Activated naive CD4-positive, alpha-beta T cell treated with anti-CD3 and anti-CD28 coated beads, Interleukin-2, amount 50 U/mL, for 72 hours (primary cell): Measurements from ENCODE around the gene ARMC7. TPM values are rescaled to one million over a fixed set of nuclear protein-coding genes. Genes with fewer than 3 reads are reported as not detected.
"Not testable (repeated sequence)": the region's sequence is repeated elsewhere in the genome, so short reads cannot be mapped to it uniquely, and the experiment has no call there.

Experiments used
- ATAC-seq, 2 donors: fragments of 150-1000 bp; cut with Tn5 transposase; 2 replicates each; pipeline ENCODE4 v1.10.0; 2021; ENCODE audit warnings: mild to moderate bottlenecking in 2 of 2, moderate library complexity in 2 of 2
- DNase-seq, 2 donors: peaks; one replicate each; pipeline ENCODE4 v3.0.0; 2021 to 2022; ENCODE audit warnings: low spot score in 2 of 2
- H3K27ac Mint-ChIP-seq, 2 donors: one replicate each; pipeline ENCODE4 v1.8.0; 2022; ENCODE audit warnings: mild to moderate bottlenecking in 2 of 2, mixed read lengths in 2 of 2
- H3K36me3 Mint-ChIP-seq, 2 donors: one replicate each; pipeline ENCODE4 v1.8.0; 2022; ENCODE audit warnings: mixed read lengths in 2 of 2
- H3K9me3 Mint-ChIP-seq, 2 donors: one replicate each; pipeline ENCODE4 v1.8.0; 2022; ENCODE audit warnings: mixed read lengths in 2 of 2
- total RNA-seq, 2 donors: library from RNA; stranded (reverse); gene quantifications; one replicate each; pipeline ENCODE4 v1.2.3, GENCODE V29; 2022

The ARMC7 gene
- total RNA-seq, 2 donors from 2014 or later: 7.0 to 9.9 TPM

DNA sequence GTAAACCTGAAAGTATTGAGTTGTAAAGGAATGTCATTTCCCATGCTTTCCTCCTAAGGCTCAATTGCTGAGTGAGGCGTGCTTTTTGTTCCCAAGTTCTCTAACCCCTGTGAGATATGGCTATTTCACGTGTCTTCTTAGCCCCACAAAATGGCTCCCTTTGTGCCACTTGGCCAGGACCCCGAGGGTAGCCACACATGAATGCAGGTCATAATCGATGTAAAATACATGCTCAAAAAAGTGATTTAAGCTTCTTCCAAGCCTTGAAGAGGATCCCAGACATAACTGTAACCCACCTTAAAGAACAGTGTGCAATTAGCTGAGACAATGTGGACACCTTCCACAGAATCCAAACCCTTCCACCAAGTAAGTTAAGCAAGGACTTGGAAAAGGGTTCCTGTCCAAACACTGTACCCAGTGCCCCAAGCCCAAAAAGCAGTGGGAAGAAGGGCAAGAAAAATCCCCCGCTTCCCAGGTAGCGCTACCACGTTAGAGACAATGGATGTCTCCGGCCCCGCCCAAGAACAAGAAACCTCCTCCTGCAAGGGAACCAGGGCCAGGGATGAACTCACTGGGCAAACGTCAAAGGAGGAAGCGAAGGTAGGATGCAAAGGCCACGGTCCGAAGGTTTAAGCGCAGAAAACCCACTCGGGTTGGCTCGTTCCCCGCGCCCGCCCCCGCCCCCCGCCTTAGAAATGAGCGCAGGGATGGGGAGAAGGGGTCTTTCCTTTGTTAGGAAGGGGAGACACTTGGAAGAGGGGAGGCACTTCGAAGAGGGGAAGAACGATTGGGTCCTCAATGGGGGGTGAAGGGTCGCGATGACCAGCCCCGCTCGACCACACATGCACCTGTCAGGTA is 43.4 kb downstream of the ARMC7 start:
- Mint-ChIP-seq H3K36me3 (peaks cover 18 to 32% of the 10 kb centered on the region in 2 donors), H3K27ac (peak overlapping the region; percentile 93 to 94)
- ATAC-seq: no peak

DNA sequence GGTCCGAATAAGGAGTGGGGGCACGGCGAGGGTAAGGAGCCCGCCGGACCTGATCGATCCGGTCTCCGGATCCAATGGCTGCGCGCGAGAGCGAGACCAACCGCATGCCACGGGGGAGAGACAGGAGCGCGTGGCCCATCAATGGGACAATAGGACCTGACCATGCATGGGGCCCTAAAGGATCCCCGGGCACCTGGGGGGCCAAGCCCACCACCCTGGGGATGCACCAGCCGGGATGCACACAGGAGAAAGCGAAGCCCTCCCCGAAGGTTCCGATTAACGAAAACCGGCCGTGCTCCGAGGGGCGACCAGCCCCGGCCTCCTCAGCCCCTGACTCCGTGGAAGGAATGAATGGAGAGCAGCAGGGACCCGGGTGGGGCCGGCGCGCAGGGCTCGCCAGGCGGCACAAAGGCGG is 44.0 kb downstream of the ARMC7 start:
- Mint-ChIP-seq H3K27ac (peak overlapping the region; percentile 93 to 94), H3K36me3 (peaks cover 18 to 26% of the 10 kb centered on the region in 2 donors), H3K9me3 (no peaks in the 10 kb centered on the region)
- peak; percentile 6 to 9 for ATAC-seq
- DNase-seq: peak in 1 of 2 donors; percentile 29

More for the DNA sequence above, 43.4 kb downstream of the ARMC7 start:
- H3K9me3 Mint-ChIP-seq: no peaks in the 10 kb centered on the region
- DNase-seq: peak; percentile 33 to 55

DNA sequence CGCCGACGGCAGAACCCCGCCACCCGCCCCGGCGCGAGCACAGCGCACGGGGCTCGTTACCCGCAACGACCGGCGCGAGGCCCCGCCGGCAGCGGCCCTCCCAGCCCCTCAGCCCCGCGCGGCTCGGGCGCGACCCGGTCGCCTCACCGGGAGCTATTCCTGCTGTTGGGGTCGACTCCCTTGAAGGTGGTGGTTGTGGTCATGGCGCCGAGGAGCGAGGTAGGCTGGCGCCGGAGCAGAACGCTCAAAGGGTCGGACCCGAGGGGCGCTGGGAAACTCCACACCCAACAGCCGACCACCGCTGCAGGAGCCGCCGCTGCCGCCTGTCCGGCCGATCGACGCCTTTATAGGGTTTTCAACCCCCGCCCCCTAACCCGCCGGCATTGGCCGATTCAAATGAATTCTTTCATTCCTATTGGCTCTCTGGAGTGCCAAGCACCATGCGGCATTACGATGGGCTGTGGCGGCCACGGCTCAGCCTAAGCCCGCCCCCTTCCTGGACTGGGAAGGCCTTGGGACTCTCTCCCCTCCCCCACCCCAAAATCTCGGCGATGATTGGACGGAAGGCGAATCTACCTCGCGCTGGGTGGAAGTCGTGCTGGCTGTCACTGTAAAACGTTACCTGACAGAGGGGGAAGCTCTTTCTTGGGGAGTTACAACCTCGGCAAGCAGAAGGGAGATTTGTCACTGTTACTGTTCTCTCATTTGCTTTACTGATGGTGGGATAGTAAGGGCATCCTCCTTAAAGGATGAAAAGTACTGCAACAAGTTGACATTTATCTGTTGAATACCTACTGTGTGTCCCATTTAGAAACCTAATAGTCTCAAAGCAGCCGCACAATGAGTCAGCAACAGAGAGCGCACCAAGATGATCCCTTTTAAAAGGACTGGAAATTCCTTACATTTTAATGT is 44.7 kb downstream of the ARMC7 start, which contains the start of gene JPT1:
Gene JPT1, minus strand, starts transcription at position 318 of the 912 bp plus-strand sequence. Its CDS starts 115 bp downstream, at position 203.
- Mint-ChIP-seq H3K36me3 (peaks cover 18 to 24% of the 10 kb centered on the region in 2 donors), H3K9me3 (no peaks in the 10 kb centered on the region), H3K27ac (peak within 1 kb of the TSS; percentile 93 to 94)
- peak; percentile 96 to 98 for ATAC-seq
- DNase-seq: peak; percentile 97 to 98

DNA sequence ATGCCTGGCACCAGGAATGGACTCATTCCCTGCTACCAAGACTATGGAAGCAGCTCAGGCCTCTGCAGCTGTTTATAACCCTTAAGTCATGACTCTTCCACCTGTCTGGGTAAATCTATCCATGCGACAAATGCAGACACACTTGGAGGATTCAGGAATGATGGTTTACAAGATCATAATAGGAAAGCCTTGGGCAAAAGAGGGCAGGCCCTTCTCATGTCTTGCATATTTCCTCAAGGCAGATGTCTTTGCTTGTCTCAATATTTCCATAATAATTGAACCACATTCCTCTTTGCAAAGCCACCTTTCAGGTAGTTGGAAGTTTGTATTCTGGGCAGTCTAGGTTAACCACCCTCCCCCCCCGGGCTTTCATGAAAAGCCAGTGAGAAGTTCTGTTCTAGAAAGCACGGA is 45.4 kb downstream of the ARMC7 start:
- Mint-ChIP-seq H3K36me3 (peaks cover 18% of the 10 kb centered on the region in 2 donors), H3K27ac (peak overlapping the region in 1 of 2 donors; percentile 94), H3K9me3 (no peaks in the 10 kb centered on the region)
- ATAC-seq (no peak), DNase-seq (no peak)

DNA sequence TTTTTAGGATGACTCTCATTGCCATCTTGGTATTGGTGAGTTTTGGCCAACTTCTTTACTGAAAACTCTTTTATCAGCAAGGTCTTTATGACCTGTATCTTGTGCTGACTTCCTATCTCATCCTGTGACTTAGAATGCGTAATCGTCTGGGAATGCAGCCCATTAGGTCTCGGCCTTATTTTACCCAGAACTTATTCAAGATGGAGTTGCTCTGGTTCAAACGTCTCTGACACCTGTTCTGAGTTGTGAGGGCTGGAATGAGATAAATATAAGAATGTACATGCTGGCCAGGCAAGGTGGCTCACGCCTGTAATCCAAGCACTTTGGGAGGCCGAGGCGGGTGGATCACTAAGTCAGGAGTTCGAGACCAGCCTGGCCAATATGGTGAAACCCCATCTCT is 48.7 kb downstream of the ARMC7 start:
- DNase-seq, H3K36me3 Mint-ChIP-seq, ATAC-seq, H3K27ac Mint-ChIP-seq, H3K9me3 Mint-ChIP-seq: not testable (repeated sequence)

DNA sequence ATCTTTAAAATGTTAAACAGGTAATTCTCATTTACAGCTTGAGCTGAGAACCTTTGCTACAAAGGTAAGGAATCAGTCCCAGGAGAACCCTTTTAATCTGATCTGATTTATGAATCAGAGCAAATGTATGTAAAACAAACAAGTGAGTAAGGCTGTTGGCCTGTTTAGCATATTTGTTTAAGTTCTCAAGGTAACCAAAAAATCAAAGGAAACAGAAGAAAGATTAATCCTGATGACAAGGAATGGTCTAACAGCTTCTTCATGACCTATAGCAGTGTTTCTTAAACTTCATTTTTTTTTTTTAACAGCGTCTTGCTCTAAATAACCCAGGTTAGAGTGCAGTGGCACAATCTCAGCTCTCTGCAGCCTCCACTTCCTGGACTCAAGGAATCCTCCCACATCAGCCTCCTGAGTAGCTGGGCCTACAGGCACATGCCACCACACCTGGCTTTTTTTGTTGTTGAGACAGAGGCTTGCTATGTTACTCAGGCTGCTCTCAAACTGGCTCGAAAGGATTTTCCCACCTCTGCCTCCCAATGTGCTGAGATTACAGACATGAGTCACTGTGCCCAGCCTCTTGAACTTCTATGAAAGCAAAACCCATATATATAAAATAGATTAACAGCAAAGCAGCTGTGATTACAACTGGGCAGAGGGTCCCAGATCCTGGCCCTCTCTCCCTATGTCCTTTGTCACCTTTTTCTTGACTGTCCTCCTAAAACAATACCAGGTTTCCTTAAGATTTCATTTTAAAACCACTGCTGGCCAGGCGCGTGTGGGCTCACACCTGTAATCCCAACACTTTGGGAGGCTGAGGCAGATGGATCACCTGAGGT is 49.6 kb downstream of the ARMC7 start:
- DNase-seq: peak in 1 of 2 donors; percentile 4
- peak in 1 of 2 donors; percentile 21 for ATAC-seq
- no peaks in the 10 kb centered on the region for H3K36me3 Mint-ChIP-seq
- H3K27ac Mint-ChIP-seq: peak overlapping the region in 1 of 2 donors; percentile 36
- no peaks in the 10 kb centered on the region for H3K9me3 Mint-ChIP-seq

DNA sequence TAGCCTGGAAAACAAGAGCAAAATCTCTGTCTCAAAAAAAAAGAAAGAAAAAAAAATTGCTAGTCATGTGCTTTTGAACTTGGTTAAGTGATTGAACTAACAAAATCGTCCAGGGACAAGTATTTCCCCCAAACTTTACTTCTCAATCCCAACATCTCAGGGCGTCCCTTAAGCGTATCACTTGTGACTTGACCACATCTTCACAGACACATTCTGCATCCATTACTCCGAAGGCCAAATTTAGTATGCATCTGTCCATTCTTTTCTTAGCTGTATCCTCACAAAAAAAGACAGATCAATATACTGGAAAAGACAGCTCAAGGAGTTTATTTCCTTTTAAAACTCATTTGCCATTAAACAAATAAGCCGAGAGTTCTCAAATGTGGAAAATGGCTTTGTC is 50.4 kb downstream of the ARMC7 start:
- no peak for DNase-seq
- Mint-ChIP-seq H3K27ac (no peak overlapping the region), H3K9me3 (no peaks in the 10 kb centered on the region), H3K36me3 (no peaks in the 10 kb centered on the region)
- no peak for ATAC-seq

DNA sequence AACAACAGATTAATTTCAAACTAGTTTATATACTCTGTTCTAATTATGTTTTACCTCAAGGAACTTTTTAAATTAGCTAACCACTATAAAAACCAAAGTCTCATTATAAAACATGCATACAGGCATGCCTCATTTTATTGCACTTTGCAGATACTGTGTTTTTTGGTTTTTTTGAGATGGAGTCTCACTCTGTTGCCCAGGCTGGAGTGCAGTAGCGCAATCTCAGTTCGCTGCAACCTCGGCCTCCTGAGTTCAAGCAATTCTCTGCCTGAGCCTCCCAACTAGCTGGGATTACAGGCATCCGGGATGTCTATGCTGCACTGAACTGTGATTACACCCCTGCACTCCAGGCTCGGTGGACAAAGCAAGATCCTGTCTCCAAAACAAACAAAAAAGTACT is 53.3 kb downstream of the ARMC7 start:
- Mint-ChIP-seq H3K36me3 (no peaks in the 10 kb centered on the region), H3K27ac (no peak overlapping the region), H3K9me3 (no peaks in the 10 kb centered on the region)
- no peak for DNase-seq
- ATAC-seq: no peak

DNA sequence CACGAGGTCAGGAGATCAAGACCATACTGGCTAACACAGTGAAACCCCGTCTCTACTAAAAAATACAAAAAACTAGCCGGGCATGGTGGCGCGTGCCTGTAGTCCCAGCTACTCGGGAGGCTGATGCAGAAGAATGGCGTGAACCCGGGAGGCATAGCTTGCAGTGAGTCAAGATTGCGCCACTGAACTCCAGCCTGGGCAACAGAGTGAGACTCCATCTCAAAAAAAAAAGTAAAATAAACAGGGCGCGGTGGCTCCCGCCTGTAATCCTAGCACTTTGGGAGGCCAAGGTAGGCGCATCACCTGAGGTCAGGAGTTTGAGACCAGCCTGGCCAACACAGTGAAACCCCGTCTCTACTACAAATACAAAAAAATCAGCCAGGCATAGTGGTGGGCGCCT is 54.8 kb downstream of the ARMC7 start:
- ATAC-seq, H3K27ac Mint-ChIP-seq, H3K36me3 Mint-ChIP-seq, H3K9me3 Mint-ChIP-seq, DNase-seq: not testable (repeated sequence)

DNA sequence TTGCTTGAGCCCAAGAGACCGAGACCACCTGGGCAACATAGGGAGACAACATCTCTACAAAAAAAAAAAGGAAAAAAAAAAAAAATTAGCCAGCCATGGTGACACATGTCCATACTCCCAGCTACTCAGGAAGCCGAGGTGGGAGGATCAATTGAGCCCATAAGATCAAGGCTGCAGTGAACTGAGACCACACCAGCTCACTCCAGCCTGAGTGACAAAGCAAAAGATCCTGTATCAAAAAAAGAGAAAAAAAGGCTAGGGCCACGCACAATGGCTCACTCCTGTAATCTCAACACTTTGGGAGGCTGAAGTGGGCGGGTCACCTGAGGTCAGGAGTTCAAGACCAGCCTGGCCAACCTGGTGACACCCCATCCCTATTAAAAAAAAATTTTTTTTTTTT is 59.2 kb downstream of the ARMC7 start:
- ATAC-seq (no peak), DNase-seq (no peak)
- no peaks in the 10 kb centered on the region for H3K9me3 Mint-ChIP-seq
- H3K36me3 Mint-ChIP-seq: peaks cover 6 to 14% of the 10 kb centered on the region in 2 donors
- H3K27ac Mint-ChIP-seq: peak overlapping the region in 1 of 2 donors; percentile 32

DNA sequence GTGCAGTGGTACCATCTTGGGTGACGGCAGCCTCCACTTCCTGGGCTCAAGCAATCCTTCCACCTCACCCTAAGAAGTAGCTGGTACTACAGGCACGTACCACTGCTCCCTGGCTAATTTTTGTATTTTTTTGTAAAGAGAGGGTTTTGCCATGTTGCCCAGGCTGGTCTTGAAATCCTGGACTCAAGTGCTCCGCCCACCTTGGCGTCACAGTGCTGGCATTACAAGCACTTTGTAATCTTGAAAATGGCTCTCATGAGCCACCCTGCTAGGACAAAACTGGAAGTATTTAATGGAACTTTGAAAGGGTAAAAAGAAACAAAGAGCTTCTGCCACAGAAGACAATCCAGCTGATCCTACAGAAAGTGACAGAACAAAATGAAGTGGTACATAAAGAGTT is 63.8 kb downstream of the ARMC7 start:
- DNase-seq (no peak), ATAC-seq (no peak)
- peak overlapping the region in 1 of 2 donors; percentile 1 for H3K27ac Mint-ChIP-seq
- H3K36me3 Mint-ChIP-seq: peaks cover 6 to 15% of the 10 kb centered on the region in 2 donors
- H3K9me3 Mint-ChIP-seq: no peaks in the 10 kb centered on the region

DNA sequence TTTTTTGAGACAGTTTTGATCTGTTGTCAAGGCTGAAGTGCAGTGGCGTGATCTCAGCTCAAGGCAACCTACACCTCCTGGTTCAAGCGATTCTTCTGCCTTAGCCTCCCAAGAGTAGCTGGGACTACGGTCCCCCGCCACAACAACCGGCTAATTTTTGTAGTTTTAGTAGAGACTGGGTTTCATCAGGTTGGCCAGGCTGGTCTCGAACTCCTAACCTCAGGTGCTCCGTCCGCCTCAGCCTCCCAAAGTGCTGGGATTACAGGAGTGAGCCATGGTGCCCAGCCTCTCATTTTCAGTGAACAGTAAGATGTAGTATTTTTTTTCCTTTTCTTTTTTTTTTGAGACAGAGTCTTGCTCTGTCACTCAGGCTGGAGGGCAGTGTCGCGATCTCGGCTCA is 65.2 kb downstream of the ARMC7 start:
- ATAC-seq (no peak), DNase-seq (no peak)
- peaks cover 6 to 18% of the 10 kb centered on the region in 2 donors for H3K36me3 Mint-ChIP-seq
- no peaks in the 10 kb centered on the region for H3K9me3 Mint-ChIP-seq
- no peak overlapping the region for H3K27ac Mint-ChIP-seq

DNA sequence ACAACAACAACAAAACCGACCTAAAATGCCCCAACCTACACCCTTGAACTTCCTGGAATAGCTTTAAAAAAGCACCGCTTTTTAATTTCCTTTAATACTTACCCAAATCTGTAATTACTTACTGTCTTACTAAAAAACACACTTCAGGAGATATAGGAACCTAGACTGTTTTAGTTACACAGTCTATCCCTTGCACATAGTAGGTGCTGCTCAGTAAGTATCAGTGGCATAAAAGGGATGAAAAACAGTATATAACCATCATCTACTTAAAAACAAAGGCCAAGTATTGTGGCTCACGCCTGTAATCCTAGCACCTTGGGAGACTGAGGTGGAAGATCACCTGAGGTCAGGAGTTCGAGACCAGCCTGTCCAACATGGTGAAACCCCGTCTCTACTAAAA is 66.9 kb downstream of the ARMC7 start:
- H3K27ac Mint-ChIP-seq: peak overlapping the region in 1 of 2 donors; percentile 65
- ATAC-seq: no peak
- H3K9me3 Mint-ChIP-seq: no peaks in the 10 kb centered on the region
- H3K36me3 Mint-ChIP-seq: peaks cover 13 to 30% of the 10 kb centered on the region in 2 donors
- DNase-seq: no peak

DNA sequence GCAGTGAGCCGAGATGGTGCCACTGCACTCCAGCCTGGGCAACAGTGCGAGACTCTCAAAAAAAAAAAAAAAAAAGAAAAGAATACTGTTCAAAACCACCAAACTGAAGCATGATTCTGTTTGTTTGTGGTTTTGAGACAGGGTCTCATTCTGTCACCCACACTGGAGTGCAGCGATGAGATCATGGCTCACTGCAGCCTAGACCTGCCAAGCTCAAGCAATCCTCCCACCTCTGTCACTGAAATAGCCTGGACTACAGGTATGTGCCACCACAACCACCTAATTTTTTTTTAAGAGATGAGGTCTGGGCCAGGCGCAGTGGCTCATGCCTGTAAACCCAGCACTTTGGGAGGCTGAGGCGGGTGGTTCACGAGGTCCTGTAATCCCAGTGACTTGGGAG is 68.7 kb downstream of the ARMC7 start:
- no peak for DNase-seq
- ATAC-seq: no peak
- H3K9me3 Mint-ChIP-seq: no peaks in the 10 kb centered on the region
- peak overlapping the region in 1 of 2 donors; percentile 60 for H3K27ac Mint-ChIP-seq
- peaks cover 16 to 25% of the 10 kb centered on the region in 2 donors for H3K36me3 Mint-ChIP-seq
